Measurements from ENCODE around the gene GSG1L.

GSG1L gene

GRCh38 chr16:27853651-27854050 is 209.9 kb downstream of the GSG1L start:
- no peak overlapping the region for H3K4me3 ChIP-seq (ENCODE audit: low read depth, low read length)
- no peak for DNase-seq (ENCODE audit: low read depth)
- TF ChIP-seq CTCF (IDR thresholded peaks at IDR 0.05; ENCODE audit: insufficient read depth, low read depth, low read length, missing control alignments), result no peak

- H3K4me3 ChIP-seq (ENCODE audit: low read depth, low read length), result no peak overlapping the region
- DNase-seq (ENCODE audit: low read depth), result no peak
Observed at GRCh38 chr16:27853101-27853500, 210.4 kb downstream of the GSG1L start.

GRCh38 chr16:27852681-27853080 is 210.8 kb downstream of the GSG1L start:
- H3K4me3 ChIP-seq (ENCODE audit: low read depth, low read length), result no peak overlapping the region
- no peak for DNase-seq (ENCODE audit: low read depth)
- TF ChIP-seq CTCF (IDR thresholded peaks at IDR 0.05; ENCODE audit: insufficient read depth, low read depth, low read length, missing control alignments), result no peak

More at GRCh38 chr16:27853101-27853500, 210.4 kb downstream of the GSG1L start:
- TF ChIP-seq CTCF (IDR thresholded peaks at IDR 0.05; ENCODE audit: insufficient read depth, low read depth, low read length, missing control alignments), result no peak

GRCh38 chr16:27852116-27852515 is 211.4 kb downstream of the GSG1L start:
- no peak overlapping the region for H3K4me3 ChIP-seq (ENCODE audit: low read depth, low read length)
- no peak for TF ChIP-seq CTCF (IDR thresholded peaks at IDR 0.05; ENCODE audit: insufficient read depth, low read depth, low read length, missing control alignments)
- DNase-seq (ENCODE audit: low read depth), result no peak

GRCh38 chr16:27851586-27851985 is 211.9 kb downstream of the GSG1L start:
- no peak for DNase-seq (ENCODE audit: low read depth)
- TF ChIP-seq CTCF (IDR thresholded peaks at IDR 0.05; ENCODE audit: insufficient read depth, low read depth, low read length, missing control alignments), result no peak
- no peak overlapping the region for H3K4me3 ChIP-seq (ENCODE audit: low read depth, low read length)

GRCh38 chr16:27849621-27850020 is 213.9 kb downstream of the GSG1L start:
- TF ChIP-seq CTCF (IDR thresholded peaks at IDR 0.05; ENCODE audit: insufficient read depth, low read depth, low read length, missing control alignments), result no peak
- DNase-seq (ENCODE audit: low read depth), result no peak
- H3K4me3 ChIP-seq (ENCODE audit: low read depth, low read length), result no peak overlapping the region

- no peak for TF ChIP-seq CTCF (IDR thresholded peaks at IDR 0.05; ENCODE audit: insufficient read depth, low read depth, low read length, missing control alignments)
- no peak for DNase-seq (ENCODE audit: low read depth)
- no peak overlapping the region for H3K4me3 ChIP-seq (ENCODE audit: low read depth, low read length)
Observed at GRCh38 chr16:27847030-27847550, 216.4 kb downstream of the GSG1L start.

Data from GM12865 (cell line).